Right atrium auricular region (tissue), 2 donors: ENCODE measurements around the gene ADK. TPM values are rescaled to one million over a fixed set of nuclear protein-coding genes. Genes with fewer than 3 reads are reported as not detected.

Source experiments
- DNase-seq: peaks from one replicate; pipeline ENCODE4 v3.0.0-alpha.2; 2019; ENCODE audit warnings: low spot score
- H3K27ac ChIP-seq, 2 donors: fragments of 200-600 bp; sonication (generic); 1 replicate in 1 of 2; 2 replicates in 1 of 2; pipeline ENCODE4 v1.5.1; 2016 to 2019
- H3K27me3 ChIP-seq, 2 donors: fragments of 200-600 bp; sonication (generic); one replicate each; pipeline versions ENCODE4 v1.5.1 to v1.6.0; 2017 to 2019
- H3K36me3 ChIP-seq: fragments of 200-600 bp; sonication (generic); one replicate; pipeline ENCODE4 v1.5.1; 2016
- H3K4me1 ChIP-seq, 2 donors: fragments of 200-600 bp; sonication (generic); one replicate each; pipeline versions ENCODE4 v1.5.1 to v1.6.0; 2017 to 2019
- H3K4me3 ChIP-seq, 2 donors: fragments of 200-600 bp; sonication (generic); 1 replicate in 1 of 2; 2 replicates in 1 of 2; pipeline ENCODE4 v1.5.1; 2017 to 2019; ENCODE audit warnings: mild to moderate bottlenecking in 1 of 2, moderate library complexity in 1 of 2
- H3K9me3 ChIP-seq, 2 donors: fragments of 200-600 bp; sonication (generic); one replicate each; pipeline ENCODE4 v1.5.1; 2019
- CTCF ChIP-seq, 2 donors: fragments of 200-600 bp; sonication (generic); IDR thresholded peaks; one replicate each; pipeline ENCODE4 v1.5.1; 2019; ENCODE audit warnings: antibody characterized with exemption in 2 of 2
- total RNA-seq, 2 donors: library from RNA; depleted of rRNA; stranded (reverse); fragments of >200 nt; gene quantifications; one replicate each; pipeline ENCODE4 v1.1.0, GENCODE V29; 2016

Gene ADK
- total RNA-seq, 2 donors from 2014 or later, result 23.7 to 31.6 TPM

- H3K4me1 ChIP-seq, result peaks cover 0 to 29% of the 10 kb centered on the region in 2 donors
- no peaks in the 10 kb centered on the region for H3K9me3 ChIP-seq
- no peaks in the 10 kb centered on the region for H3K27me3 ChIP-seq
- no peak overlapping the region for H3K4me3 ChIP-seq
- TF ChIP-seq CTCF (IDR thresholded peaks at IDR 0.05), result no peak
- no peak for DNase-seq
- no peaks in the 10 kb centered on the region for H3K36me3 ChIP-seq
- peak overlapping the region in 1 of 2 donors; percentile 46 for H3K27ac ChIP-seq
Observed at GRCh38 chr10:74156919-74157289, 5.9 kb downstream of the ADK start.

- H3K4me1 ChIP-seq, result peaks cover 0 to 9% of the 10 kb centered on the region in 2 donors
- peak; percentile 16 for DNase-seq
- no peak for TF ChIP-seq CTCF (IDR thresholded peaks at IDR 0.05)
- no peaks in the 10 kb centered on the region for H3K9me3 ChIP-seq
- H3K36me3 ChIP-seq, result no peaks in the 10 kb centered on the region
- no peak overlapping the region for H3K27ac ChIP-seq
- H3K4me3 ChIP-seq, result no peak overlapping the region
- H3K27me3 ChIP-seq, result no peaks in the 10 kb centered on the region
Observed at GRCh38 chr10:74160013-74160412, 9.0 kb downstream of the ADK start.

DNA sequence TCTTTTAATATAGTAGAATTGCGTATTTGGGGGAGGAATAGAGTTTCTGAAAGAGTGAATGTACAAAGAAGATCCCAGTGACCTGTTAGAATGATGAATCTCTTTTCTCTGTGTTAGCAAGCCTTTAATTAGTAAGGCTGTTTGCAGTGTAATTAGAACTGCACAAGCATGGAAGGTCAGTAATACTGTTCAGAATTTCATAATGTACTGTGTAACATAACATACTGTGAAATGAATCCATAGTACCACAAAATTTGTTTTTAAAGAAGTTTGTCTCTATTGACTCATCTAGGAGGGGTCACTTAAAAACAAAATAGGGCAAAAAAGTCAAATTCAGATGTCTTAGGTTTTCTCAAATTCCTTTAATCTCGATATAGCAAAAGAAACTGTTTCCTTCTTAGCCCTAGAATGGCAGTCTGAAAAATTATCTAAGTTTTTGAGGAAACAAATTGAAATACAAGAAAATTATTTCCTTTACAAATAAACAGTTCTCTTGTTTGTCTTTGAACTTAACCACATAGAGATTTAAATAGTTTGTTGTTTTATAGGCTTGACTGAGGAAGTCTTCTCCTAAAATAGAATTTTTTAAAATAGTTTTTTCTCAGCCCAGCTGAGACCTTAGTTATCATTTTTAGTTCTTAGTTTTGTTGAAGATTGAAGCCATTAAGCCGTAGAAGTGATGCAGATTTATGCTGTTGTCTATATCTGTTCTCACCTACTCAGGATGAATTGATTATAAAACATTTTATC, 12.5 kb downstream of the ADK start:
- no peaks in the 10 kb centered on the region for H3K27me3 ChIP-seq
- H3K36me3 ChIP-seq, result no peaks in the 10 kb centered on the region
- no peak for TF ChIP-seq CTCF (IDR thresholded peaks at IDR 0.05)
- H3K9me3 ChIP-seq, result no peaks in the 10 kb centered on the region
- DNase-seq, result no peak
- no peak overlapping the region for H3K27ac ChIP-seq
- H3K4me1 ChIP-seq, result no peaks in the 10 kb centered on the region
- H3K4me3 ChIP-seq, result no peak overlapping the region

DNA sequence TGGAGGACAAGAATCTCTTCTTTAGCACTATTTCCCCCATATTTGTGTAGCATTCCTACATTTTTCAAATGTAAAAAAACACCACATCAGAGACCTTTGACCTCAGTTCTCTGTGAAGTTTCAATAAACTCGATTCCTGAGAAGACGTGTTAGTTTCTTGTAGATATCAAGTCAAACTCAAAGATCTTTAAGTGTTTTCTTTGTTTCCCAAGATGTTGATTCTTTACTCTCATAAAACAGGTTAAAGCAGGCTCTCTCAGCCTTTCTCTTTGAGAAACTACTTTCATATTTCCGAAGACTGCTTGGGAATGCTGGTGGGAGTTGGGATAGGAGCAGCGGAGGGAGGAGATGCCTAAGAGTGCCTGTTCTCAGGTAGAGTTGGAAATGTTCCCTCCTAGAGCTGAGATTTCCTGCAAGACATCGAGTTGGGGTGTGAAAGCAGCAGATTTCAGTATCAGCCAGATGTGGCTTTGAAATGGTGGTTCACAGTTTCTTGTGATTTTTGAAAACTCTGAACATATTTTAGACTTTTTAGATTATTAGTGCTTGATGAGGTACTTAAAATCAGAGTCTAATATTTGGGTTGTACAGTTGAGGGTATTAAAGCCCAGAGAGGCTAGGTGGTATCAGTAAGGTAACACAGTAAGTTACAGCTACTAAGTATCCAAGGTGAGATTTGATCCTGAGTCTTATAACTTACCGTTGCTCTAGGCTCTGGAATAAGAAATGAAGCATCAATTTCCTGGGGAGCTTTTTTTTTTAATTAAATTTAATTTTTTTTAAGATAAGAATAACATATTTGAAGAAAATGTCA, 13.9 kb downstream of the ADK start:
- Histone ChIP-seq H3K9me3 (no peaks in the 10 kb centered on the region), H3K27me3 (no peaks in the 10 kb centered on the region), H3K4me1 (no peaks in the 10 kb centered on the region), H3K4me3 (no peak overlapping the region), H3K36me3 (no peaks in the 10 kb centered on the region), H3K27ac (no peak overlapping the region)
- no peak for DNase-seq
- TF ChIP-seq CTCF (IDR thresholded peaks at IDR 0.05), result no peak

- Histone ChIP-seq H3K27ac (no peak overlapping the region), H3K27me3 (no peaks in the 10 kb centered on the region), H3K36me3 (no peaks in the 10 kb centered on the region), H3K9me3 (no peaks in the 10 kb centered on the region), H3K4me1 (no peaks in the 10 kb centered on the region), H3K4me3 (no peak overlapping the region)
- TF ChIP-seq CTCF (IDR thresholded peaks at IDR 0.05), result no peak
- no peak for DNase-seq
Observed at GRCh38 chr10:74165530-74165901, 14.5 kb downstream of the ADK start.
